Epidermal melanocyte (primary cell): ENCODE data around the gene CACNG1.
"Not testable (repeated sequence)": the region's sequence is repeated elsewhere in the genome, so short reads cannot be mapped to it uniquely, and the experiment has no call there.

ENCODE experiments used
- DNase-seq: peaks from one replicate; pipeline ENCODE4 v3.0.0; 2011; ENCODE audit warnings: low spot score; ENCODE audit not compliant: insufficient read length

CACNG1 gene

GRCh38 chr17:67078292-67078691 lies 33.9 kb downstream of the CACNG1 start:
- DNase-seq: no peak

- no peak for DNase-seq
Measured at GRCh38 chr17:67079491-67079890, 35.1 kb downstream of the CACNG1 start.

GRCh38 chr17:67080804-67081203 lies 36.5 kb downstream of the CACNG1 start:
- no peak for DNase-seq

GRCh38 chr17:67082107-67082506 lies 37.8 kb downstream of the CACNG1 start:
- no peak for DNase-seq

GRCh38 chr17:67085406-67085805 lies 41.1 kb downstream of the CACNG1 start:
- DNase-seq: no peak

- DNase-seq: no peak
Measured at GRCh38 chr17:67088639-67089038, 44.3 kb downstream of the CACNG1 start.

- DNase-seq: no peak
Measured at GRCh38 chr17:67090341-67090740, 46.0 kb downstream of the CACNG1 start.

GRCh38 chr17:67092291-67092690 lies 47.9 kb downstream of the CACNG1 start:
- no peak for DNase-seq

- not testable (repeated sequence) for DNase-seq
Measured at GRCh38 chr17:67092710-67093109, 48.4 kb downstream of the CACNG1 start.

GRCh38 chr17:67093348-67093747 lies 49.0 kb downstream of the CACNG1 start:
- no peak for DNase-seq

GRCh38 chr17:67095291-67095690 lies 50.9 kb downstream of the CACNG1 start:
- DNase-seq: not testable (repeated sequence)

- no peak for DNase-seq
Measured at GRCh38 chr17:67095803-67096202, 51.4 kb downstream of the CACNG1 start.

- DNase-seq: no peak
Measured at GRCh38 chr17:67096609-67097008, 52.3 kb downstream of the CACNG1 start.

- no peak for DNase-seq
Measured at GRCh38 chr17:67098006-67098405, 53.7 kb downstream of the CACNG1 start.

GRCh38 chr17:67104641-67105040 lies 60.3 kb downstream of the CACNG1 start:
- DNase-seq: not testable (repeated sequence)

- DNase-seq: no peak
Measured at GRCh38 chr17:67105213-67105612, 60.9 kb downstream of the CACNG1 start.
